ENCODE data around the gene BCCIP. TPM values are rescaled to one million over a fixed set of nuclear protein-coding genes. Genes with fewer than 3 reads are reported as not detected.
A peak's percentile ranks its signal among the peaks of the same experiment; 100 is the strongest.

Gene BCCIP
- 89.7 and 89.8 TPM in 2 replicates for total RNA-seq
- long read RNA-seq, transcript BCCIP-203 (8 exons, 1,433 nt) = minor isoform, 52 of 180 reads
- long read RNA-seq, transcript BCCIP-201 (7 exons, 1,236 nt) = minor isoform, 47 of 180 reads
- long read RNA-seq, transcript BCCIP-202 (7 exons, 2,337 nt) = major isoform, 55 of 180 reads
- long read RNA-seq, partial matches to known transcripts = 19 of 180 reads
- long read RNA-seq, other reads (novel, unspliced or antisense) = 7 of 180 reads

GRCh38 chr10:125822878-125823662 is at the start of gene BCCIP, which contains the start of gene UROS:
Gene BCCIP (plus strand): TSS chr10:125823546. CDS start chr10:125823558, 12 bp downstream.
Gene UROS (minus strand): TSS chr10:125823258. CDS start chr10:125816499, 6,759 bp downstream.
- Mint-ChIP-seq H3K36me3 (ENCODE audit: low read depth) (peaks cover 4% of the 10 kb centered on the region), H3K27me3 (ENCODE audit: low read depth) (no peaks in the 10 kb centered on the region), H3K27ac (ENCODE audit: unreplicated experiment) (no peak within 1 kb of the TSS), H3K4me1 (peaks cover 6% of the 10 kb centered on the region), H3K9me3 (no peaks in the 10 kb centered on the region), H3K4me3 (peak within 1 kb of the TSS; percentile 92)
- peak; percentile 85 for DNase-seq (ENCODE audit: low read depth, low spot score)
- TF ChIP-seq CTCF (conservative IDR thresholded peaks at IDR 0.05) = no peak

- H3K27me3 Mint-ChIP-seq (ENCODE audit: low read depth) = no peaks in the 10 kb centered on the region
- H3K9me3 Mint-ChIP-seq = no peaks in the 10 kb centered on the region
- no peak for TF ChIP-seq CTCF (conservative IDR thresholded peaks at IDR 0.05)
- H3K4me1 Mint-ChIP-seq = no peaks in the 10 kb centered on the region
- H3K4me3 Mint-ChIP-seq = no peak overlapping the region
- DNase-seq (ENCODE audit: low read depth, low spot score) = no peak
- no peaks in the 10 kb centered on the region for H3K36me3 Mint-ChIP-seq (ENCODE audit: low read depth)
- H3K27ac Mint-ChIP-seq (ENCODE audit: unreplicated experiment) = no peak overlapping the region
These were observed 49.4 kb upstream of the BCCIP start for GRCh38 chr10:125773687-125774543.

GRCh38 chr10:125774581-125775191 is 48.7 kb upstream of the BCCIP start:
- H3K9me3 Mint-ChIP-seq = peaks cover 2% of the 10 kb centered on the region
- H3K27ac Mint-ChIP-seq (ENCODE audit: unreplicated experiment) = no peak overlapping the region
- H3K4me1 Mint-ChIP-seq = no peaks in the 10 kb centered on the region
- H3K4me3 Mint-ChIP-seq = no peak overlapping the region
- no peaks in the 10 kb centered on the region for H3K36me3 Mint-ChIP-seq (ENCODE audit: low read depth)
- DNase-seq (ENCODE audit: low read depth, low spot score) = no peak
- H3K27me3 Mint-ChIP-seq (ENCODE audit: low read depth) = no peaks in the 10 kb centered on the region
- TF ChIP-seq CTCF (conservative IDR thresholded peaks at IDR 0.05) = no peak

GRCh38 chr10:125775491-125776106 is 47.7 kb upstream of the BCCIP start, which contains the start of gene MMP21:
Gene MMP21 (minus strand): TSS chr10:125775821. CDS start chr10:125775821, 0 bp downstream.
- H3K36me3 Mint-ChIP-seq (ENCODE audit: low read depth) = no peaks in the 10 kb centered on the region
- no peak for TF ChIP-seq CTCF (conservative IDR thresholded peaks at IDR 0.05)
- DNase-seq (ENCODE audit: low read depth, low spot score) = no peak
- H3K4me1 Mint-ChIP-seq = no peaks in the 10 kb centered on the region
- H3K9me3 Mint-ChIP-seq = peaks cover 2% of the 10 kb centered on the region
- no peak within 1 kb of the TSS for H3K4me3 Mint-ChIP-seq
- no peaks in the 10 kb centered on the region for H3K27me3 Mint-ChIP-seq (ENCODE audit: low read depth)
- no peak within 1 kb of the TSS for H3K27ac Mint-ChIP-seq (ENCODE audit: unreplicated experiment)
